ENCODE data around the gene CLBA1. TPM values are rescaled to one million over a fixed set of nuclear protein-coding genes. Genes with fewer than 3 reads are reported as not detected.

The CLBA1 gene
- total RNA-seq = 1 to 10 TPM; 1.4 to 7.9 (median 3.6) TPM

DNA sequence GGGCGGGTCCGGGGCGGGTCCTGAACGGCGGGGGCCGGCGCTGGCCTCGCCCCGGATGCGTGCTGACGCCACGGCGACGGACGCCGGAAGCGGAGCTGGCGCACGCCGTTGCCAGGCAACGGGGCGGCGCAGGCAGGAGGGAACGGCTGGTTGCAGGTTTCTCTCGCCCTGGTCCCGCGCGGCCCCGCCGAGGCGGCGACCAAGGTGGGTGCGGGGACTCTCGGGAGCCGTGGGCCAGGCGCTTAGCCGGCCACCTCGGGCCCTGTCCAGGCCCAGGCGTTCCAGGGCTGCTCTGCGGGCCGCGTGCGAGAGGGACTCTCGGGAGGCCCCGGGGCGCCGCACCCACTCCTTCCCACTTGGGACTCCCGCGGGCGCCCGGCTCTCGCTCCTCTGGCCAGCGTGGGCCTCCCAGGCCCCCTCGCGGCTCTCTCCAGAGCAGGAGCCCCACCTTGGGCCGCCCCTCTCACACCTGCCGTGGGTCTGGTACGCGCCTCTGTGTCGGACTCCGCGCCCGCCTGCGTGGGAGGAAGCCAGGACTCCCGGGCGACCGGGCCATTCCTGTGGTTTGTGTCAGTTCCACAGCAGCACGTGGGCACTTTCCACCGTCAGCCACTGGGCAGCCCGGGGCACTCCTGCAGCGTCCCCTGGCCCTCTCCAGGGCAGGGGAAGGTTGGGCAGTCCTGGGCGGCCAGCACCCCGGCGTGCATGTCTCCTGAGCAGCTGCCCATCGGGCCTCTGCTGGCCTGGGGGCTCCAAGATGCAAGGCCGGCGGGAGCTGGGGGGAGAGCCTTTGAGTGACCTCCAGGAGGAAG lies at the start of gene CLBA1:
CLBA1 (plus strand) TSS at position 114 of the 812 bp plus-strand sequence; CDS start at position 758, 644 bp downstream.
- TF ChIP-seq, protein P1, sequence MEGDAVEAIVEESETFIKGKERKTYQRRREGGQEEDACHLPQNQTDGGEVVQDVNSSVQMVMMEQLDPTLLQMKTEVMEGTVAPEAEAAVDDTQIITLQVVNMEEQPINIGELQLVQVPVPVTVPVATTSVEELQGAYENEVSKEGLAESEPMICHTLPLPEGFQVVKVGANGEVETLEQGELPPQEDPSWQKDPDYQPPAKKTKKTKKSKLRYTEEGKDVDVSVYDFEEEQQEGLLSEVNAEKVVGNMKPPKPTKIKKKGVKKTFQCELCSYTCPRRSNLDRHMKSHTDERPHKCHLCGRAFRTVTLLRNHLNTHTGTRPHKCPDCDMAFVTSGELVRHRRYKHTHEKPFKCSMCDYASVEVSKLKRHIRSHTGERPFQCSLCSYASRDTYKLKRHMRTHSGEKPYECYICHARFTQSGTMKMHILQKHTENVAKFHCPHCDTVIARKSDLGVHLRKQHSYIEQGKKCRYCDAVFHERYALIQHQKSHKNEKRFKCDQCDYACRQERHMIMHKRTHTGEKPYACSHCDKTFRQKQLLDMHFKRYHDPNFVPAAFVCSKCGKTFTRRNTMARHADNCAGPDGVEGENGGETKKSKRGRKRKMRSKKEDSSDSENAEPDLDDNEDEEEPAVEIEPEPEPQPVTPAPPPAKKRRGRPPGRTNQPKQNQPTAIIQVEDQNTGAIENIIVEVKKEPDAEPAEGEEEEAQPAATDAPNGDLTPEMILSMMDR (IDR thresholded peaks at IDR 0.05; ENCODE audit: low read depth) = no peak

DNA sequence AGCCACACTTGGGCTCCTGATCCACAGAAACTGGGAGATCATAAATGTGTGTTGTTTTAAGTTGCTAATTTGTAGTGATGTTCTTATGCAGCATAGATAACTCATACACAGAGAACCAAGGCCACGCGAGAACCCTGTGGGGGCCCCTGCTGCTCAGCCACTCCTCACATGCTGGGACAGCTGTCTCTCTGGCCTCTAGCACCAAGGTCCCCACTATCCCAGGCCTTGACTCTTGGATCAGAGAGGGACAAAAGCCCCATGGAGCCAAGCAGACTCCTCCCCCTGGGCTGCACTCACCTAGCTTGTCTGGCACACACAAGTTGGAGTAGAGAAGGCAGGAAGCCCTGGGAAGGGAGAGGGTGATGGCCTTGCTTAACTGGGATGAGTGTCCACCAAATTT lies 49.6 kb upstream of the CLBA1 start:
- TF ChIP-seq, protein P1 (IDR thresholded peaks at IDR 0.05; ENCODE audit: low read depth) = no peak

DNA sequence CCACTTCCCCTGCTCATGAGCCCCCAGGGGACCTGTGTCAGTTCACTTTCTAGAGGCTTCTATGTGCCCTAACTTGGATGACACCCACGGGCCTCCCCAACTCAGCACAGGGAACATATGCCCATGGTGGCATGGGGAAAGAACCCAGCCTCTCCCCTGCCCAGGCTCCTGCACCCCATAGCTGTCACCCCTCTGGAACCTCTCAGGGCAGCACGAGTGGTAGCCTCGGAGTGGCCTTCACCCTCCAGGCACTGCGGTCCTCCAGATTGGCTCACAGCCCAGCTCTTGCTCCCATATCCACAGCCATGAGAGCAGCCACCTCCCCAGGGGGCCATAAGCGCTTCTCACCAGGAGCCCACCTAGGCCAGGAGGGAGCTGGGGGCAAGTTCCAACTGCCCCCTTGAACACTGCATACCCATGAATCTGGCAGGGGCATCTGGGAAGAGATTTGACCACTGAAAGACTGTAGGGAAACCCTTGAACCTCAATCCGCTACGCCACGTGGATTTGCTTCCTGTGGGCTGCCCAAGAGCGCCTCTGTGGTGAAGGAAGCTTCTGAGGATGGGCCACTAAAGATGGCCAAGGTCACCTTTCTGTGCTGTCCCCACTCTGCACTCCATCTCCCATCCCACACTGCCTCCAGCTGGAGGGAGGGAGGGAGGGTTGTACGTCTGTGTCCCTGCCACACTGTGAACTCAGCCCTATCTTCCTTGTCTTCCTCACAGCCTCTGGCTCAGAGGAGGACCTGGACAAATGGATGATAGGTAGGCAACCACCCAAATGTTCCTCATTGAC lies 49.0 kb upstream of the CLBA1 start:
- TF ChIP-seq, protein P1 (IDR thresholded peaks at IDR 0.05; ENCODE audit: low read depth) = no peak

DNA sequence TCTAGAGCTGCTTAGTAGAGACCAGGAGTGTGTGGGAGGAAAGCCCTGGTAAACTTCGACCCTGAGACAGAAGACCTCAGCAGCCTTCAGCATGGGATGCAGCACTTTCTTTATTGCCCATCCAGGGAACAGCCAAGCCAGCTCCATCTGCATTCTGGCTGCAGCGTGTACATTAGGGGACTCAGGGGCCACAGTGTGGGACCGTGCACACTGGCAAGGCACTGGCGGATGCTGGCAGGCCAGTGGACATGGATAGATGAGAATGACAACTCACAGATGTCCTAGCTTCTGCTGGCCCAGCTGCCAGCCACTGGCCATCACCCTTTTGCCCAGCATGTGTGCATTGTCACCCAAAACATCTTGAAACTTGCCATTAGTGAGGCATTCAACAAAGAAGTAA lies 48.4 kb upstream of the CLBA1 start:
- TF ChIP-seq, protein P1 (IDR thresholded peaks at IDR 0.05; ENCODE audit: low read depth) = no peak

DNA sequence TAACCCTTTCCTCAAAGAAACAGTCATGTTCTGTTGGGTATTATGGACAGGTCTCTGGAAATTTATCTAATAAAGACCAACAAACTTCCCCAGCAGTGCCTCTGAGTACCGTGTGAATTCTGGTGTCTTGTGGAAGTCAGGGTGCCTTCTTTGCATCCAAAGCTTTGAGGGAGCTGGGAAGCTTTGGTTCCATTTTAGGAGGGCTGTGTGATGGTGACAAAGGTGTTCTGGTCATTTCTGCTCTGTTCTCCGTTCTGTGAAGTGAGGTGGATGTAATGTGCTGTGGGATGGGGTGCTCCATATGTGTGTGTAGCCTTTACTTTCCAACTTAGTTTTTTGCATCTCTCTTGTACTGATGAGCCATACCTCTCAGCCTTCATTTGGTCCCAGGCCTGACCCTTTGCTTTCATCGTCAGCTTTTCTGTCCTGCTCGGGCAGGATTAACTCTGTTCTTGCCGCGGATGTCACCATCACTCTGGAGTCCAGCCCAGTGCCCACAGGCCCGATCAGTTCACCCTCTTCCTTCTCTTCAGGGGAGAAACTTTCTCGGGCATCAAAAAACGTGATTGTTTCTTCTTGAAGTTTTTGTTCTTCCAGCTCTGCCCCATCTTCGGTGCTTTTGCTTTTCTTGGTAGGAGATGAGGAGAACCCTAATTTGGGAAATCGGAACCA lies 47.8 kb upstream of the CLBA1 start:
- TF ChIP-seq, protein P1 (IDR thresholded peaks at IDR 0.05; ENCODE audit: low read depth) = no peak

DNA sequence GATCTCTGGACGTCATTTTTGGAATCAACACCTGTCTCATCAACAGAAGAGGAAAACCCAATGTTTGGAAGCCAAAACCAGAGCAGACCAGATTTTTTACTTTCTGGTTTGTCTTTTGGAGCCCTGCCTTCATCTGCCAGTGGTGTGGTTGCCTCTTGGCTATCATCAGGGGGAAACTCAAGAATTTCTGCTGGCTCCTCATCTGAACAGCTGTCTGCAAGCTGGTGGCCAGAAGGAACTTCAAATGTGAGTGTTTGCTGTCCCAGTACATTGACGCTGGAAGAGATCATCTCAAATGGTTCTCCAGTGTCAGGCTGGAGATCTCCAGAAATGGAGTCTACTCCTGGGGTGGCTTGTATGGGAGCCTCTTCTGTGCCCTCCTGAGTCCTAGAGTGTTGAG lies 47.2 kb upstream of the CLBA1 start:
- TF ChIP-seq, protein P1 (IDR thresholded peaks at IDR 0.05; ENCODE audit: low read depth) = no peak

DNA sequence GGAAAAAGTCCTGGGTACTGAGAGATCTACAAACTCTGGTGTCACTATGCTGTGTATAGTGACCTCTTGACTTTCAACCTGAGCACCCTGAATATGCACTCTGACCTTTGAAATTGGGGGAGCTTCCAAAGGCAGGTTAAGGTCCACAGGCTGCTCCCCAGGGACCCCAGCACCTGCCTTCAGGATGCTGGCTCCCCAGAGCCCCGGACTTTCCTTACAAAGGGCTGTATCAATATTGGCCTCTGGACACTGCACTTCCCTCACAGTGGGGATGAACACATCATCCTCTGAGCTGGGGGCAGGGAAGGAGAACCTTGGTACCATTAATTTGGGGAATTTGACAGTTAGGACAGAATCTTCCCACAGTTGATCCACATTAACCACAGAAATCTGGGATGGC lies 46.6 kb upstream of the CLBA1 start:
- TF ChIP-seq, protein P1 (IDR thresholded peaks at IDR 0.05; ENCODE audit: low read depth) = no peak

Measured in subcutaneous adipose tissue (tissue), 4 donors.